PC-3 (cell line): Measurements from ENCODE around the gene UCP2.

Experiments
- CTCF ChIP-seq: fragments of 300-600 bp; sonication (generic); conservative IDR thresholded peaks from 2 replicates; pipeline ENCODE4 v1.5.1; 2017; ENCODE audit warnings: antibody characterized with exemption, low read depth, mild to moderate bottlenecking, low read length
- EZH2 ChIP-seq: fragments of 300-600 bp; sonication (generic); IDR thresholded peaks from one replicate; pipeline ENCODE4 v1.6.1; 2017; ENCODE audit warnings: antibody characterized with exemption, mild to moderate bottlenecking, low read length; ENCODE audit not compliant: unreplicated experiment

- TF ChIP-seq CTCF = peak; percentile 42; the same call in 1 of the 2 replicates
- no peak for TF ChIP-seq EZH2
These were observed 17.4 kb downstream of the UCP2 start for GRCh38 chr11:73965076-73965763.
